ENCODE measurements around the gene CALN1. TPM values are rescaled to one million over a fixed set of nuclear protein-coding genes. Genes with fewer than 3 reads are reported as not detected.

CALN1 gene
- total and polyA plus RNA-seq, 9 of the 15 experiments (the other 6 are each of a cell fraction or from before 2014, with no cell fraction given), result 1.4 to 7.5 (median 3.3) TPM

GRCh38 chr7:72127136-72127535, 285.0 kb downstream of the CALN1 start:
- no peak for FAIRE-seq
- no peak overlapping the region for H3K4me2 ChIP-seq (ENCODE audit: insufficient read depth, low read length)
- intact Hi-C loops (cut with micrococcal nuclease) (no loop called here), in situ Hi-C loops (cut with MboI) (no loop called here)
- H3K9me3 ChIP-seq (replicated peaks; ENCODE audit: control insufficient read depth, insufficient read depth, low read depth, low read length), result no peaks in the 10 kb centered on the region
- H3K79me2 ChIP-seq (ENCODE audit: control insufficient read depth, insufficient read depth, low read length), result no peaks in the 10 kb centered on the region
- no peak for TF ChIP-seq FOXK2 (conservative IDR thresholded peaks at IDR 0.05 in 1 of 2, IDR thresholded peaks at IDR 0.05 in 1 of 2; ENCODE audit: low read depth in 2 of 2)
- no peak for TF ChIP-seq ZNF644 (tag; IDR thresholded peaks at IDR 0.05; ENCODE audit: low read depth)
- TF ChIP-seq, protein P1, sequence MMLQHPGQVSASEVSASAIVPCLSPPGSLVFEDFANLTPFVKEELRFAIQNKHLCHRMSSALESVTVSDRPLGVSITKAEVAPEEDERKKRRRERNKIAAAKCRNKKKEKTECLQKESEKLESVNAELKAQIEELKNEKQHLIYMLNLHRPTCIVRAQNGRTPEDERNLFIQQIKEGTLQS (IDR thresholded peaks at IDR 0.05), result no peak
- TF ChIP-seq, protein P1 (CRISPR knock-in tag; conservative IDR thresholded peaks at IDR 0.05), result no peak
- TF ChIP-seq ZBTB8A (IDR thresholded peaks at IDR 0.05; ENCODE audit: partially characterized antibody), result no peak
- no peak for TF ChIP-seq EZH2 (IDR thresholded peaks at IDR 0.05; ENCODE audit: borderline replicate concordance, low read depth, low read length)
- no peak for TF ChIP-seq TEAD4 (IDR thresholded peaks at IDR 0.05; ENCODE audit: low read length)
- TF ChIP-seq TEAD4 (CRISPR knock-in tag; IDR thresholded peaks at IDR 0.05; ENCODE audit: borderline replicate concordance), result no peak
- TF ChIP-seq ZNF274 (IDR thresholded peaks at IDR 0.05; ENCODE audit: borderline replicate concordance, low read depth, low read length), result no peak
- TF ChIP-seq KLF6 (CRISPR knock-in tag; IDR thresholded peaks at IDR 0.05; ENCODE audit: borderline replicate concordance), result no peak
- no peak for TF ChIP-seq MAFK (IDR thresholded peaks at IDR 0.05; ENCODE audit: low read length)
- TF ChIP-seq E2F3 (CRISPR knock-in tag; IDR thresholded peaks at IDR 0.05), result no peak
- no peak for TF ChIP-seq HMG20A (CRISPR knock-in tag; conservative IDR thresholded peaks at IDR 0.05)
- no peak for TF ChIP-seq SAP30 (IDR thresholded peaks at IDR 0.05; ENCODE audit: borderline replicate concordance, insufficient read depth, low read depth, low read length, poor library complexity, severe bottlenecking)
- TF ChIP-seq HNRNPL (IDR thresholded peaks at IDR 0.05; ENCODE audit: low read depth, low read length), result no peak
- no peak for TF ChIP-seq ZNF507 (tag; conservative IDR thresholded peaks at IDR 0.05)
- no peak for TF ChIP-seq MCM3 (IDR thresholded peaks at IDR 0.05)
- no peak for TF ChIP-seq TFAP4 (CRISPR knock-in tag; IDR thresholded peaks at IDR 0.05; ENCODE audit: borderline replicate concordance)
- no peak for TF ChIP-seq DDX20 (tag; IDR thresholded peaks at IDR 0.05; ENCODE audit: low read depth)
- no peak for TF ChIP-seq CXXC5 (CRISPR knock-in tag; IDR thresholded peaks at IDR 0.05)
- H2AFZ ChIP-seq (ENCODE audit: low read depth, low read length), result no peak overlapping the region
- POLR2A ChIA-PET, result no interaction called here
- no peaks in the 10 kb centered on the region for H3K36me3 ChIP-seq (ENCODE audit: control insufficient read depth, insufficient read depth, low read length)
- no TSS peak for BruUV-seq (replicated peaks)
- no peak for ATAC-seq
- no peaks in the 10 kb centered on the region for H4K20me1 ChIP-seq (replicated peaks; ENCODE audit: control insufficient read depth, insufficient read depth, low read length)
- H3K9ac ChIP-seq (ENCODE audit: insufficient read depth in 1 of 2, low read depth in 2 of 2, low read length in 2 of 2), result no peak overlapping the region
- 20% methylated on average over 1 of the region's 1 CpG for WGBS (ENCODE audit: insufficient coverage, low coverage, missing lambda C conversion rate)
- H3K4me1 ChIP-seq (replicated peaks in 1 of 2; ENCODE audit: control insufficient read depth in 2 of 2, insufficient read depth in 2 of 2, low read length in 2 of 2), result no peaks in the 10 kb centered on the region
- peaks cover 2 to 14% of the 10 kb centered on the region in 2 experiments; a peak in 3 of 5 replicates for H3K27me3 ChIP-seq (ENCODE audit: control insufficient read depth in 2 of 2, insufficient read depth in 2 of 2, low read length in 2 of 2)
- no peak for DNase-seq (ENCODE audit: extremely low read depth in 1 of 4, low spot score in 3 of 4)
- CTCF ChIA-PET (ENCODE audit: low intra/inter-chr PET ratio), result no interaction called here
- H3K4me3 ChIP-seq, result no peak overlapping the region
- no peaks in the 10 kb centered on the region for H3K9me1 ChIP-seq (ENCODE audit: control insufficient read depth, insufficient read depth, low read length)
- H3K27ac ChIP-seq (ENCODE audit: extremely low read depth, low read depth, low read length), result no peak overlapping the region
